DLD1 (cell line): Measurements from ENCODE around the gene GOLGA6L24.
"Not testable (repeated sequence)": the region's sequence is repeated elsewhere in the genome, so short reads cannot be mapped to it uniquely, and the experiment has no call there.

ENCODE experiments used
- in situ Hi-C: cut with HindIII; loops from 2 replicates; pipeline ENCODE4 v1.10.0; 2017; ENCODE audit warnings: low sequenced_read_pairs

The GOLGA6L24 gene, protein sequence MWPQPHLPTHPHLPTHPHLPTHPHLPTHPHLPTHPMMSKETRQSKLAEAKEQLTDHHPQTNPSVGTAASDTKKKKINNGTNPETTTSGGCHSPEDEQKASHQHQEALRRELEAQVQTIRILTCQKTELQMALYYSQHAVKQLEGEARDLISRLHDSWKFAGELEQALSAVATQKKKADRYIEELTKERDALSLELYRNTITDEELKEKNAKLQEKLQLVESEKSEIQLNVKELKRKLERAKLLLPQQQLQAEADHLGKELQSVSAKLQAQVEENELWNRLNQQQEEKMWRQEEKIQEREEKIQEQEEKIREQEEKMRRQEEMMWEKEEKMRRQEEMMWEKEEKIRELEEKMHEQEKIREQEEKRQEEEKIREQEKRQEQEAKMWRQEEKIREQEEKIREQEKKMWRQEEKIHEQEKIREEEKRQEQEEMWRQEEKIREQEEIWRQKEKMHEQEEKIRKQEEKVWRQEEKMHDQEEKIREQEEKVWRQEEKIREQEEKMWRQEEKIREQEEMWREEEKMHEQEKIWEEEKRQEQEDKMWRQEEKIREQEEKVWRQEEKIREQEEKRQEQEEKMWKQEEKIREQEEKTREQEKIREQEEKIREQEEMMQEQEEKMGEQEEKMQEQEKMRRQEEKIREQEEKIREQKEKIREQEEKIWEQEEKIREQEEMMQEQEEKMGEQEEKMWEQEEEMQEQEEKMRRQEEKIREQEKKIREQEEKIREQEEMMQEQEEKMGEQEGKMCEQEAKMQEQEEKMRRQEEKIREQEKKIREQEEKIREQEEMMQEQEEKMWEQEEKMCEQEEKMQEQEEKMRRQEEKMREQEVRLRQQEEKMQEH

DNA sequence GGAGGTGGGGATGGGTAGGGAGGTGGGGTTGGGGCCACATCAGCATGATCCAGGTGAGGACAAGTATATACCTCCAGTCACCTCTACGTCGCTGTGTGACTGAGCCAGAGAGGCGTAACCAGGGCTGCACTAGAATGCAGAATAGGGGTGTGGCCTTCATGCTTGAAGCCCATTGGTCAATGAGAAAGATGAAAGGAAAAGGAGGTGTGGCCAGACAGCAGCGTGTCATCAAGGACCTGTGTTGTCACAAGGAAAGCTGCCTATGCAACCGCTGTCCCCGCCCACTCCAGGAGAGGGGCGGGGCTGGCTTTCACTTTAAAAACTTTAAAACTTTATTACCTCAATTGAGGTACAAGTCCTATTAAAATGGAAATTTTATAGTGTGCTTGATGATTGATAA, at the start of gene GOLGA6L24:
Gene GOLGA6L24, minus strand, starts transcription at position 101 of the 400 bp plus-strand sequence. Its CDS starts 61 bp downstream, at position 40.
- in situ Hi-C loops: not testable (repeated sequence)

DNA sequence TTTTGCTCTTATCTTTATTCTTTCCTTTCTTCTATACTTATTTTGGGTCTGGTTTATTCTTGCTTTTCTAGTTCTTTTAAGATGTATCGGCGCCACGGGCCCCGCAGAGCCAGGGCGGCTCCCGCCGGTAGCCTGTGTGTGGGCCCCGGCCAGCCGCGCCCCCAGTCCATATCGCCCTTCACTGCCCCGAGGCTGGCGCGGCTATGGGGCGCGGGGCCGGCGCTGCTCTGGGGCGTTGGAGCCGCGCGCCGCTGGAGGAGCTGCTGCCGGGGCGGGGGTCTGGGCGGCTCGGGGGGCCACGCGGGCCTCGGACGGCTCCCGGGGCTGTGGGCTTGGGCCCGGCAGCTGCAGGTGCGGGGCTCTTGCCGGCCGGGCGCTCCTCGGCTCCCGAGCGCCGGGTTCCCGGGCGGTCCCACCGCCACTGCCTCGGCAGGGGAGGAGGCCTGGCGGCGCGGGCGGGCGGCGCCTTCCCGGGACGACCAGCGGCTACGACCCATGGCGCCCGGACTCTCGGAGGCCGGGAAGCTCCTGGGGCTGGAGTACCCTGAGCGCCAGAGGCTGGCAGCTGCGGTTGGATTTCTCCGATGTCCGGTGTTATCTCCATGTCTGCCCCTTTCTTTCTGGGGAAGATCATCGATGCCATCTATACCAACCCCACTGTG, 45.0 kb upstream of the GOLGA6L24 start:
- in situ Hi-C loops: not testable (repeated sequence)

DNA sequence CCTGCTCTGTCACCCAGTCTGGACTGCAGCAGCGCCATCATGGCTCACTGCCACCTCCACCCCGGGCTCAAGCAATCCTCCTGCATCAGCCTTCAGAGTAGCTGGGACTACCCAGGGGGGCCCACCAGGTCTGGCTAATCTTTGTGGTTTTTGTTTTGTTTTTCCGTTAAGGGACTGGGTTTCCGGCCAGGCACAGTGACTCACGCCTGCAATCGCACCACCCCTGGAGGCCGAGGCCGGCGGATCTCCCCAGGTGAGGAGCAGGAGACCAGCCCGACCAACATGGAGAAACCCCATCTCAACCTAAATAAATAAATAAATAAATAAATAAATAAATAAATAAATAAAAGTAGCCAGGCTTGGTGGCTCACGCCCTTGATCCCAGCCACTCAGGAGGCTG, 38.1 kb upstream of the GOLGA6L24 start:
- in situ Hi-C loops: not testable (repeated sequence)

DNA sequence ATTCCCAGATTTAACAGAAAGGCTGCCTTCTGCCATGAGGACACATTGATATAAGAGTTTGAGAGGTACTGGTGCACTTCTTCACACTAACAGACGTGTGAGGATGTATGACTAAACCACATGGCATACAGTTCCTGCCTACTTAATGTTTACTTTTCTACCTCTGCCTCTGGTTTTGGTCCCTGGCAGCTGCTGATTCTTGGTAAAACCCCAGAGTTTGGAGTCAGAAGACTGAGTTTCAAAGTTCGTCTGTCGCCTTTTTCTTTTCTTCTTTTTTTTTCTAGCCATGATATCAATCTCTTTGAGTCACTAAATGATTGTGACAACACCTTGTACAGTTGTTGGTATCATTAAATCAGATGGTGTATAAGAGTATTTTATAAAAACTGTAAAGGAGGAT, 22.2 kb upstream of the GOLGA6L24 start:
- in situ Hi-C loops: not testable (repeated sequence)

DNA sequence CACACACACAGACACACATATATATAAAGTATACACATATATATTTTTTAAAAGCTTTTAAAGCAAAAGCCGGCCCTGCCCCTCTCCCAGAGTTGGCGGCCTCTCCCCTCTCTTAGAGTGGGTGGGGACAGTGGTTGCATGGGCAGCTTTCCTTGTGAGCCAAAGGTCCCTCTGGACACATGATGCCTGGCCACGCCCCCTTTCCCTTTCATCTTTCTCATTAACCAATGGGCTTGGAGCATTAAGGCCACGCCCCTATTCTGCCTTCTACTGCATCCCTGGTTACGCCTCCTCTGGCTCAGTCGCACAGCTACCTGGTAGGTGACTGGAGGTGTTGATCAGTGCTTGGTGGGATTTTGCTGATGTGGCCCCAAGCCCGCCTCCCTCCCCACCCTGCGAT, 20.5 kb upstream of the GOLGA6L24 start, which contains the start of gene GOLGA8F:
Gene GOLGA8F, plus strand, starts transcription at position 301 of the 400 bp plus-strand sequence. Its CDS starts 98 bp downstream, at position 399.
- in situ Hi-C loops: not testable (repeated sequence)

DNA sequence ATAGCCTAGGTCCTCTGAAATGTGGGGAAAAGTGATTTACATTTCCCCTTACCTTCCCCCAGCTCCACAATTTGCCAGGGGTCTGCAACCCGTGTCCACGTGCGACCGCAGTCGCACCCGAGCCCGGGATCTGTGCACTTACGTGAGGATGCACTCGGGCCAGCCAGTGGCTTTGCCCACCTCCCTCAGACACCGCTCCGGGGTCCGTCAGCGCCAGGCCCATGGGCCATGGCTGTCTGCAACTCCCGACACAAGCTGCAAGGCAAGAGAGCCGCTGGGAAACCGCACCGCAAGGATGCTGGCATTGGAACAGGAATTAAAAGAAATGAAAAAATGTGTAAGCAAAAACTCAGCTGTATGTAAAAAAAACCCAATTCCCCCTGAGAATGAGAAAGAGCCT, 7.6 kb upstream of the GOLGA6L24 start:
- in situ Hi-C loops: not testable (repeated sequence)

DNA sequence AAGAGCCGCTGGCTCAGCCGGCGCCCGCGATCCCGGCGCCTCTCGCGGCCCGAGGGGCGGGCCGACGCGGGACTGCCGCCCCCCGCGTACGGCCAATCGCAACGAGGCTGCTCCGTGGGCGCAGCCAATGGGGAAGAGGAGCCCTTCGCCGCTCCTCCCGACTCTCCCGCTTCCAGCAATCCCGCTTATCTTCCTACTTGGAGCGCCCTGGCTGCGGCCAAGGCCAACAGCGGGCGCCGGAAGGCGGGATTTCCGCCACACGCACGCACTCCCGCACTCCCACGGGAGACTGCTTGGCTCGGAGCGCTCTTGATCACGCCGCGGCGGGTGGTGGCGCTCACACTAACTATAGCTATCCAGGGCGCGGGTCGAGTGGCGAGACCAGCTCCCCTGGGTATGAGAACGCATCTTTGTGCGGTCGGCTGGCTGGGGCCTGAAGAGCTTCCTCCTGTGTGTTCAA, 35.7 kb downstream of the GOLGA6L24 start, which contains the start of gene HERC2:
Gene HERC2, minus strand, starts transcription at position 51 of the 460 bp plus-strand sequence. CDS start 746 bp downstream, outside the sequence.
- in situ Hi-C loops: not testable (repeated sequence)

DNA sequence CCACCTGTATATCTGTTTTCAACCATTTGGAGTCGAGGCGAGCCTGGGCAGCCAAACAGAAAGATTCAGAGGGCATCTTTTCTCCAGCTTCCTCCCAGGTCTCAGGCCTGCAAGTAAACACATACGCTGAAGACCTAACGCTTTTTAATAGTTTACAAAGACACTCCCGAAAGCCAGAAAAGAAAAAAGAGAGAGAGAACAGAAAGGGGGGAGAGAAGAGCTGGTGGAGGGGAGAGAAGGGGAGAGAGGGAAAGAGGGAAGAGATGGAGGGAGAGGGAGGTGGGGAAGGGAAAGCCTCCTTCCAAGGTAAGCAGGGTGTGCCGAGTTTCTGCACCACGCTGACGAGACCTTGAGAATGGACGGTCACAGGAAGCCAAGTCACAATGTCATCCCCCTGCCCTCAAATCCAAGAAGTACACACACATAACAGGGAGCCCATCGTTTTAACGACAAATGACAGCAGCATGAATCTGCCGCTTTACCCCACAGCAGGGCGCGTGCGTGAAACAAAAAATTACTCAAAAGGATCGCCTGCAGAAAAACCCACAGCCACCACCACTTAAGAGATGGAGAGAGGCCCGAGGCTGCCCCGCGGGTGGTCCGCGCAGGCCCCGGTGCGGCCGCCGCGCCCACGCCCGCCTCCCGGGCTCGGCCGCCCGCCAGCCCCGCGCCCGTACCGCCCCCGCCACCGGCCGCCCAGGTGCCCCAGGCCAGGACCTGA, 36.4 kb downstream of the GOLGA6L24 start:
- in situ Hi-C loops: not testable (repeated sequence)

DNA sequence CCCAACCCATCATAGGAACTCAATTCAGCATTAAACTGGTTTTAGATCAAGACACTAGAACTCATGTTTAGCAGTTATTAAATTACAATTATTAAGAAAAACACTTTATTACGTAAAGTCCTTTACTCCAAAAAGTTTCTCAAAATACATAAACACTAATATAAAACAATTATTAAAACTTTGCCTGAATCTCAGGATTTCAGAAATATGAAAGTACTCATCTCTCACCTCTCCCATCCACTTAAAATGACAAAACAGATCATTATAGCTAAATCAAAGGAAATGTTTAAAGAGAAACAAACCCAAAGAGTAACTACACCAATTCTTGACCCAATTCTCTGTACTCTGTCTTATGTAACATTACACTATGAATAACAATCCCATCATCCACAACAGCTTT, 38.2 kb downstream of the GOLGA6L24 start:
- in situ Hi-C loops: not testable (repeated sequence)

DNA sequence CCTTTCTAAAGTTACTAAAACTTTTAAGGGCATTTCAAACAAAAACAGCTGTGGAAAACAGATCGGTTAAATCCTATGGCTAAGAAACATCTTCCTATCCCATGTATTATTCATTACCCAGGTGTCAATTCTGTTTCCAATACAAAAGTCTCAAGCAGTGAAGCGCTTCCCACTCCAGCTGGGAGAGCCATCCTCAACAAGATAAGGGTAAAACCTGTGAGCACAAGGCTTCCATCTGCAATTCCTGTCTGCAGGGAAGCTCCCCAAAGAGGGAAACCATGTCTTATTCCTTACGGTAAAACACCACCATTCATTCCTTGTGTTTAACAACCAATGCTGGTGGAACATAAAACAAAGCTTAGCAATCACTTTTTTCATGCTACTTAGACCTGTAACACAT, 39.1 kb downstream of the GOLGA6L24 start:
- in situ Hi-C loops: not testable (repeated sequence)

DNA sequence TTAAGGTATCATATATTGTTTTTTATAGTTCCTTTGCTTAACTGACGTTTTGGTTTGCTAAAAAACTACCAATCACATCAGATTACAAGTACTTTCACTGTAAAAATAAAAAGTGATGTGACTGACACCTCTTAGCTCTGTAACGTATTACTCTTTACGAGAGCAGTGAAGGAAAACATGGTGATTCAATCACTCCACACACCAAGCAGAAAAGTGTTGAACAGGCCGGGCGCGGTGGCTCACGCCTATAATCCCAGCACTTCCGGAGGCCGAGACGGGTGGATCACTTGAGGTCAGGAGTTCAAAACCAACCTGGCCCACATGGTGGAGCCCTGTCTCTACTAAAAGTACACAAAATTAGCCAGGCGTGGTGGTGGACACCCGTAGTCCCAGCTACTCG, 39.8 kb downstream of the GOLGA6L24 start:
- in situ Hi-C loops: not testable (repeated sequence)

DNA sequence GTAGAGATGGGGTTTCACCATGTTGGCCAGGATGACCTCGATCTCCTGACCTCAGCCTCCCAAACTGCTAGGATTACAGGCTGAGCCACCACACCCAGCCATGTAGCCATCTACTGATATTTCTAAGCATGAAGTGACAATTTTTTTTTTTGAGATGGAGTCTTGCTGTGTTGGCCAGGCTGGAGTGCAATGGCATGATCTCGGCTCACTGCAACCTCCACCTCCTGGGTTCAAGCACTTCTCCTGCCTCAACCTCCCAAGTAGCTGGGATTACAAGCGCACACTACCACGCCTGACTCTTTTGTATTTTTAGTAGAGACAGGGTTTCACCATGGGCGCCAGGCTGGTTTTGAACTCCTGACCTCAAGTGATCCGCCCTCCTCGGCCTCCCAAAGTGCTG, 40.9 kb downstream of the GOLGA6L24 start:
- in situ Hi-C loops: not testable (repeated sequence)

DNA sequence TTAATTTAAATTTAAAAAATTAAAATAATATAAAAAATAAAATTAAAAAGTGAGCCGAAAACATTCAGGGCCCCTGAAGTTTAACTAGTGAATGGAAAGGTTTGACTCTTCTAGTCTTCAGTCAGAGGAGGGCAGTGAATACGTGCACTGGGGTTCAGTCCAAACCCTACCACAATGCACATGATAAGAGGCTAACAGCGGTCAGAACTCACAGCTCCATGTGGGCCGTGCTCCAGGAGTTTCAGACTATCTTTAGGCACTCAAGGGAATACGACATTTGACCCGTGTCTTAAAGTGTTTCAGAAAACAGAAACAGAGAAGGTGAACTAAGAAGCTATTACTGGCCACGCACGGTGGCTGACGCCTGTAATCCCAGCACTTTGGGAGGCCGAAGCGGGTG, 47.4 kb downstream of the GOLGA6L24 start:
- in situ Hi-C loops: not testable (repeated sequence)

DNA sequence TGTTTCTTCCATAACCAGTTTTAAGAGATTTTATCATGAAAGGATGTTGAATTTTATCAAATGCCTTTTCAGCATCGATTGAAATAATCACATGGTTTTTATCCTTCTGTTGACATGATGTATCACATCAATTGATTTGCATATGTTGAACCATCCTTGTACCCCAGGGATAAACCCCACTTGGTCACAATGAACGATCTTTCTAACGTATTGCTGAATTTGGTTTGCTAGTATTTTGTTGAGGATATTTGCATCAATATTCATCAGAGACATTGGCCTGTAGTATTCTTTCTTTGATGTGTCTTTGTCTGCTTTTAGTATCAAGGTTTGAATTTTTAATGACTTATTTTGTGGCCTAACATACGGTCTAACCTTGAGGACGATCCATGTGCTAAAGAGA, 49.2 kb downstream of the GOLGA6L24 start:
- in situ Hi-C loops: not testable (repeated sequence)
